Gastroesophageal sphincter (tissue), 3 donors: ENCODE results near the gene EHMT1.

Experiments used
- POLR2A ChIP-seq, 2 donors: fragments of 450-650 bp; IDR thresholded peaks; one replicate each; pipeline ENCODE4 v1.6.1; 2017; ENCODE audit warnings: antibody characterized with exemption in 2 of 2, mild to moderate bottlenecking in 2 of 2, moderate library complexity in 1 of 2
- POLR2AphosphoS5 ChIP-seq: sonication (generic); formaldehyde crosslinking; IDR thresholded peaks from one replicate; pipeline ENCODE4 v1.6.1; 2017; ENCODE audit warnings: antibody characterized with exemption
- TF ChIP-seq, protein P1 (sequence below), 4 experiments: fragments of 200-600 bp in 2 of 4; fragments of 450-650 bp in 2 of 4; sonication (generic) in 1 of 4; IDR thresholded peaks; one replicate each; pipeline ENCODE4 v1.5.1; 2017 to 2019; ENCODE audit warnings: antibody characterized with exemption in 4 of 4, mild to moderate bottlenecking in 2 of 4, moderate library complexity in 2 of 4

DNA sequence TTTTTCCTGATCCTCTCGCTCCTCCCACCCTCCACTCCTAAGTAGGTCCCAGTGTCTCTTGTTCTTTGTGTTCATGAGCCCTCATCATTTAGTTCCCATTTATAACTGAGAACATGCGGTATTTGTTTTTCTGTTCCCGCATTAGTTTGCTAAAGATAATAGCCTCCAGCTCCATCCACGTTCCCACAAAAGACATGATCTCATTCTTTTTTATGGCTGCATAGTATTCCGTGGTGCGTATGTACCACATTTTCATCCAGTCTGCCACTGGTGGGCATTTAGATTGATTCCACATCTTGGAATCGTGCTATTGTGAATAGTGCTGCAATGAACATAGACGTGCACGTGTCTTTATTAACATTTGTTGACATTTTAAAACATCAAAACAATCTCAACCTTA, 224.6 kb downstream of the EHMT1 start:
- TF ChIP-seq POLR2A (IDR thresholded peaks at IDR 0.05) (no peak), POLR2AphosphoS5 (no peak)
- TF ChIP-seq, protein P1, sequence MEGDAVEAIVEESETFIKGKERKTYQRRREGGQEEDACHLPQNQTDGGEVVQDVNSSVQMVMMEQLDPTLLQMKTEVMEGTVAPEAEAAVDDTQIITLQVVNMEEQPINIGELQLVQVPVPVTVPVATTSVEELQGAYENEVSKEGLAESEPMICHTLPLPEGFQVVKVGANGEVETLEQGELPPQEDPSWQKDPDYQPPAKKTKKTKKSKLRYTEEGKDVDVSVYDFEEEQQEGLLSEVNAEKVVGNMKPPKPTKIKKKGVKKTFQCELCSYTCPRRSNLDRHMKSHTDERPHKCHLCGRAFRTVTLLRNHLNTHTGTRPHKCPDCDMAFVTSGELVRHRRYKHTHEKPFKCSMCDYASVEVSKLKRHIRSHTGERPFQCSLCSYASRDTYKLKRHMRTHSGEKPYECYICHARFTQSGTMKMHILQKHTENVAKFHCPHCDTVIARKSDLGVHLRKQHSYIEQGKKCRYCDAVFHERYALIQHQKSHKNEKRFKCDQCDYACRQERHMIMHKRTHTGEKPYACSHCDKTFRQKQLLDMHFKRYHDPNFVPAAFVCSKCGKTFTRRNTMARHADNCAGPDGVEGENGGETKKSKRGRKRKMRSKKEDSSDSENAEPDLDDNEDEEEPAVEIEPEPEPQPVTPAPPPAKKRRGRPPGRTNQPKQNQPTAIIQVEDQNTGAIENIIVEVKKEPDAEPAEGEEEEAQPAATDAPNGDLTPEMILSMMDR (IDR thresholded peaks at IDR 0.05), result no peak
